GM21528 (cell line): ENCODE results near the gene TAGAP.

ENCODE experiments used
- ATAC-seq: cut with Tn5 transposase; IDR thresholded peaks from one replicate; pipeline ENCODE4 v1.9.1; 2021; ENCODE audit warnings: mild to moderate bottlenecking, moderate library complexity; ENCODE audit not compliant: unreplicated experiment, low FRiP score

Gene TAGAP

GRCh38 chr6:159071843-159072769, 27.3 kb upstream of the TAGAP start:
- no peak for ATAC-seq

GRCh38 chr6:159068904-159069578, 24.2 kb upstream of the TAGAP start:
- ATAC-seq: no peak

GRCh38 chr6:159067334-159067733, 22.5 kb upstream of the TAGAP start:
- no peak for ATAC-seq

- no peak for ATAC-seq
Measured at GRCh38 chr6:159066483-159066882, 21.7 kb upstream of the TAGAP start.

GRCh38 chr6:159065759-159066329, 21.1 kb upstream of the TAGAP start:
- no peak for ATAC-seq

GRCh38 chr6:159065091-159065490, 20.3 kb upstream of the TAGAP start:
- ATAC-seq: no peak

DNA sequence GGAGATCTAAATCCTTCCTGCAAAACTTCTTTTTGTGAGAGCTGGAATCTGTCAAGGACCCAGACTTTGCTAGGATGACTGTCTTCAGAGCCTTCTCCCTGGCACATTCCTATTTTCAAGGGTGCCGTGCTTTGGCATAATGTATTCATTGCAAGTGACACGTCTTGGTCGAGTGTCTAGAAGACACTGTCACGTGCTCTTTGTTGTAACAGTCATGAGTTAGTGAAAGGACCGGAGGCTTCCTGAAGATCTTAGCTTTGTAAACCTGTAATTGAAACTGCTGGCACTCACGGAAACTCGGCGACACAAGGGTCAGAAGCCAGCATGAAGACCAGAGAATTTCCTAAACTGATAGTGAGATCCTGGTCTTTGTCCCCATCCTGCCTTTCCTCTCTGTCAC, 19.7 kb upstream of the TAGAP start:
- ATAC-seq: no peak

GRCh38 chr6:159063549-159063948, 18.8 kb upstream of the TAGAP start:
- no peak for ATAC-seq

- ATAC-seq: no peak
Measured at GRCh38 chr6:159062976-159063375, 18.2 kb upstream of the TAGAP start.

- peak; percentile 74 for ATAC-seq
Measured at GRCh38 chr6:159062564-159062945, 17.8 kb upstream of the TAGAP start.

GRCh38 chr6:159061805-159062563, 17.2 kb upstream of the TAGAP start:
- peak; percentile 55 for ATAC-seq

GRCh38 chr6:159061146-159061545, 16.4 kb upstream of the TAGAP start:
- no peak for ATAC-seq

DNA sequence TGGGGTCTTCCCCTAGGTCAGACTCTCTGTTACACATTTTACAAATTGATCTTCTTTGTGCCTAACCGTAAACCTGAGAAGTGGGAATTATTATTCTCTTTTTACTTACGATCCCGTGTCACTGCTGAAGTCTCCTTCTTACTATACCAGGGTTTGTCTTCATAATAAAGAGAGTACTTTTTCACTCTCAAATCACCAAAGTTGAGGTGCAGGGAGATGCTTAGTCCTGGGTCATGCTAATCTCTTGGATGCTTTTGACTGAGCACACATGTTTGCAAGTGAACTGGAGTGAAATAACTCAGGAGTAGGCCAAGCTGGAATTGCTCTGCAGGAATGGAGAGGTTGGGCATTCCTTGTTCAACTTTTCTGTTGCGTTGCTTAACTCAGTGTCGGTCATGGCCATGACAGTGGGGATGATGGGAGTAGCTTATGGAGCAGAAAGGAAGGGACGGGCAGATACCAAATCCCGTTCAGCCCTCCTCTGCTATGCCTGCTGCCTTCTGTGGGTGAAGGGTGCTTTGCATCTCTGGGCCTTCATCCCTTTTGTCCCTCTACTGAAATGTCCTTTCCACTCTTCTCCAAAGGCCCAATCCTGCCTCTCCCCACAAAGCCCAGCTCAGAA, 15.2 kb upstream of the TAGAP start:
- ATAC-seq: no peak

DNA sequence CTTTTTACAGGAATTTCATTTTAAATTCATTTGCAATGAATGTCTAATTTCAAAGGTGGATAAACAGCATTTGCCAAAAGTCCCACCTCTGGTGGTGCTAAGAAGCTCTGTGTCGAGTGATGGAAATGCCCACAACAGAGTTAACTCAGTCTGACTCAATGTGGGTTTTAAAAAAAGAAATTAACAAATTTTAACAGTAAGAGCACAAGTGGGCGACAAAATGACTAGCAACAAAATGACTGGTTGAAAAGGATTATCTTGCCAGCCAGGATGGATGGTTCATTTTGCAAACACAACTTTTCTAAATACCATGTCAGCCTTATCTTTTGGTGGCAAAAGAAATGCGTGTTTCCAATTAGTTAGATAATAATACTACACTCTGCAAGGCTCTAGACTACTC, 14.3 kb upstream of the TAGAP start:
- ATAC-seq: no peak

DNA sequence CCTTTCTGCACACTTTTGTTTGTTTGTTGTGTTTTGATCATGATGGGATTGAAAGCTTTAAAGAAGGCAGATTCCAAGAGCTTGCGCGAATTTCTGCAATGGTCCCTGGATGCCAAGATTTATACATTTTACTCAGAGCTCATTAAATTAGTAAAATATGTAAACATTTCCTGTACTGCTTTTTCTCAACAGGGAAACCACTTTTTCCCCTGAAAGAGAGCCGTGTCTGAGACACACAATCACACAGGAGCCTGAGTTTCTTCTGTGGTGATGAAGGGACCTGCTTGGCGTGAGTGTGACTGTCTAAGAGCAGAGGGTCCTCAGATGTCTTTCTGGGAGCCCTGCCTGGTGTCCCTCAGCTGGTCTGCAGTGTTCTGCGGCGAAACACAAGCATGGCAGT, 12.1 kb upstream of the TAGAP start:
- no peak for ATAC-seq

- ATAC-seq: no peak
Measured at GRCh38 chr6:159056432-159056831, 11.6 kb upstream of the TAGAP start.

GRCh38 chr6:159056003-159056402, 11.2 kb upstream of the TAGAP start:
- no peak for ATAC-seq

DNA sequence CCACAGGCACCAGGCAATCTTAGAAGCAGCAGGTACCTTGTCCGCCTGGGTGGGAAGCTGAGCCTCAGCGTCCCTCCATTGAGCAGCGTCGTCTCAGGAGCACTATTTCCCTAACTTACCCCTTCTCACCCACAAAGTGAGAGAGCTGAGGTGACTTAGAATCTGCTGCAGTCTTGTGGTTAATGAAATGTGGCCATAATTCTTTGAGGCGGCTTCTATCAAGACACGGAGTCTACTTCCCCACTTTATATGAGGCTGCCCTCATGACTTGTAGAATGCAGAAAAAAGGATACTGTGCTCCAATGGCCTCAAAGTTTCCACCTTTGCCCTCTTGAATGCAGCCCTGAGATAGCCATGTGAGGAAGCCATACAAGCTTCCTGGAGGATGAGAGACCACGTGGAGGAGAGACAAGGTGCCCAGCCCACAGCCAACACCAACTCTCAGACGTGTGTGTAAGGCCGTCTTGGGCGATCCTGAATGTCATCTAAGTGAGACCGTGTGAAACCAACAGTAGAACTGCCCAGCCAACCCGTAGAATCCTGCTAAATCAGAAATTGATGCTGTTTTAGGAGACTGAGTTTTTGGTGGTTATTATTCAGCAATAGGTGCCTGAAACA, 9.1 kb upstream of the TAGAP start:
- ATAC-seq: no peak

GRCh38 chr6:159052720-159053119, 7.9 kb upstream of the TAGAP start:
- ATAC-seq: no peak
